ENCODE measurements around the gene COL4A1. TPM values are rescaled to one million over a fixed set of nuclear protein-coding genes. Genes with fewer than 3 reads are reported as not detected.

Gene COL4A1
- total RNA-seq, 1 experiment from 2014 or later, result 4.8 TPM

- no TSS peak for BruUV-seq (replicated peaks)
- H3K36me3 ChIP-seq (ENCODE audit: control insufficient read depth, insufficient read depth, low read length), result no peaks in the 10 kb centered on the region
- ChIA-PET CTCF (no interaction called here), POLR2A (no interaction called here)
- H3K4me3 ChIP-seq (ENCODE audit: low read depth, low read length), result no peak overlapping the region
- DNase-seq, result no peak
- Mint-ChIP-seq H3K27ac (ENCODE audit: unreplicated experiment) (no peak overlapping the region), H3K9me3 (ENCODE audit: unreplicated experiment) (no peaks in the 10 kb centered on the region), H3K4me1 (ENCODE audit: low read depth, unreplicated experiment) (peaks cover 24% of the 10 kb centered on the region), H3K36me3 (ENCODE audit: insufficient read depth, unreplicated experiment) (no peaks in the 10 kb centered on the region), H3K4me3 (ENCODE audit: unreplicated experiment) (no peak overlapping the region), H3K27me3 (ENCODE audit: insufficient read depth, unreplicated experiment) (no peaks in the 10 kb centered on the region)
- H3K27me3 ChIP-seq (replicated peaks; ENCODE audit: control insufficient read depth, insufficient read depth, low read length), result no peaks in the 10 kb centered on the region
- H3K9me3 ChIP-seq, result no peaks in the 10 kb centered on the region
- intact Hi-C loops (cut with micrococcal nuclease; ENCODE audit: unreplicated experiment), result no loop called here
- peaks cover 11% of the 10 kb centered on the region for H3K4me1 ChIP-seq
- TF ChIP-seq CTCF (IDR thresholded peaks at IDR 0.05; ENCODE audit: insufficient read depth in 1 of 2, low read depth in 1 of 2, low read length in 1 of 2, severe bottlenecking in 1 of 2, unreplicated experiment in 1 of 2), result no peak
These were observed 33.7 kb downstream of the COL4A1 start for GRCh38 chr13:110273254-110273653.

GRCh38 chr13:110272651-110273050 lies 34.3 kb downstream of the COL4A1 start:
- H3K27ac Mint-ChIP-seq (ENCODE audit: unreplicated experiment), result no peak overlapping the region
- H3K9me3 Mint-ChIP-seq (ENCODE audit: unreplicated experiment), result no peaks in the 10 kb centered on the region
- no peaks in the 10 kb centered on the region for H3K36me3 Mint-ChIP-seq (ENCODE audit: insufficient read depth, unreplicated experiment)
- no peak for TF ChIP-seq CTCF (IDR thresholded peaks at IDR 0.05; ENCODE audit: insufficient read depth in 1 of 2, low read depth in 1 of 2, low read length in 1 of 2, severe bottlenecking in 1 of 2, unreplicated experiment in 1 of 2)
- Histone ChIP-seq H3K4me1 (peaks cover 5% of the 10 kb centered on the region), H3K36me3 (ENCODE audit: control insufficient read depth, insufficient read depth, low read length) (no peaks in the 10 kb centered on the region), H3K9me3 (no peaks in the 10 kb centered on the region), H3K4me3 (ENCODE audit: low read depth, low read length) (no peak overlapping the region), H3K27me3 (replicated peaks; ENCODE audit: control insufficient read depth, insufficient read depth, low read length) (no peaks in the 10 kb centered on the region)
- no peak overlapping the region for H3K4me3 Mint-ChIP-seq (ENCODE audit: unreplicated experiment)
- intact Hi-C loops (cut with micrococcal nuclease; ENCODE audit: unreplicated experiment), result no loop called here
- no peak for DNase-seq
- H3K4me1 Mint-ChIP-seq (ENCODE audit: low read depth, unreplicated experiment), result peaks cover 18% of the 10 kb centered on the region
- POLR2A ChIA-PET, result no interaction called here
- CTCF ChIA-PET, result no interaction called here
- no peaks in the 10 kb centered on the region for H3K27me3 Mint-ChIP-seq (ENCODE audit: insufficient read depth, unreplicated experiment)
- no TSS peak for BruUV-seq (replicated peaks)

GRCh38 chr13:110272227-110272626 lies 34.7 kb downstream of the COL4A1 start:
- H3K27me3 Mint-ChIP-seq (ENCODE audit: insufficient read depth, unreplicated experiment), result no peaks in the 10 kb centered on the region
- Histone ChIP-seq H3K9me3 (no peaks in the 10 kb centered on the region), H3K4me3 (ENCODE audit: low read depth, low read length) (no peak overlapping the region), H3K36me3 (ENCODE audit: control insufficient read depth, insufficient read depth, low read length) (no peaks in the 10 kb centered on the region), H3K4me1 (peaks cover 1% of the 10 kb centered on the region), H3K27me3 (replicated peaks; ENCODE audit: control insufficient read depth, insufficient read depth, low read length) (no peaks in the 10 kb centered on the region)
- peaks cover 14% of the 10 kb centered on the region for H3K4me1 Mint-ChIP-seq (ENCODE audit: low read depth, unreplicated experiment)
- no TSS peak for BruUV-seq (replicated peaks)
- no peak overlapping the region for H3K4me3 Mint-ChIP-seq (ENCODE audit: unreplicated experiment)
- TF ChIP-seq CTCF (IDR thresholded peaks at IDR 0.05; ENCODE audit: insufficient read depth in 1 of 2, low read depth in 1 of 2, low read length in 1 of 2, severe bottlenecking in 1 of 2, unreplicated experiment in 1 of 2), result no peak
- no peaks in the 10 kb centered on the region for H3K9me3 Mint-ChIP-seq (ENCODE audit: unreplicated experiment)
- no peak for DNase-seq
- H3K36me3 Mint-ChIP-seq (ENCODE audit: insufficient read depth, unreplicated experiment), result no peaks in the 10 kb centered on the region
- POLR2A ChIA-PET, result no interaction called here
- intact Hi-C loops (cut with micrococcal nuclease; ENCODE audit: unreplicated experiment), result no loop called here
- H3K27ac Mint-ChIP-seq (ENCODE audit: unreplicated experiment), result no peak overlapping the region
- CTCF ChIA-PET, result no interaction called here
